GM18873 (cell line): Measurements from ENCODE around the gene FGFRL1.
"Not testable (repeated sequence)": the region's sequence is repeated elsewhere in the genome, so short reads cannot be mapped to it uniquely, and the experiment has no call there.

ENCODE experiments used
- ATAC-seq: cut with Tn5 transposase; IDR thresholded peaks from one replicate; pipeline ENCODE4 v1.9.1; 2021; ENCODE audit warnings: mild to moderate bottlenecking, moderate library complexity, moderate number of reproducible peaks; ENCODE audit not compliant: unreplicated experiment, low FRiP score

The FGFRL1 gene

GRCh38 chr4:992297-993110, 18.9 kb upstream of the FGFRL1 start:
- no peak for ATAC-seq

GRCh38 chr4:993111-994029, 18.1 kb upstream of the FGFRL1 start, which contains the start of gene SLC26A1:
Gene SLC26A1 (minus strand): TSS chr4:993404. CDS start chr4:991703, 1,701 bp downstream.
- ATAC-seq, result no peak

DNA sequence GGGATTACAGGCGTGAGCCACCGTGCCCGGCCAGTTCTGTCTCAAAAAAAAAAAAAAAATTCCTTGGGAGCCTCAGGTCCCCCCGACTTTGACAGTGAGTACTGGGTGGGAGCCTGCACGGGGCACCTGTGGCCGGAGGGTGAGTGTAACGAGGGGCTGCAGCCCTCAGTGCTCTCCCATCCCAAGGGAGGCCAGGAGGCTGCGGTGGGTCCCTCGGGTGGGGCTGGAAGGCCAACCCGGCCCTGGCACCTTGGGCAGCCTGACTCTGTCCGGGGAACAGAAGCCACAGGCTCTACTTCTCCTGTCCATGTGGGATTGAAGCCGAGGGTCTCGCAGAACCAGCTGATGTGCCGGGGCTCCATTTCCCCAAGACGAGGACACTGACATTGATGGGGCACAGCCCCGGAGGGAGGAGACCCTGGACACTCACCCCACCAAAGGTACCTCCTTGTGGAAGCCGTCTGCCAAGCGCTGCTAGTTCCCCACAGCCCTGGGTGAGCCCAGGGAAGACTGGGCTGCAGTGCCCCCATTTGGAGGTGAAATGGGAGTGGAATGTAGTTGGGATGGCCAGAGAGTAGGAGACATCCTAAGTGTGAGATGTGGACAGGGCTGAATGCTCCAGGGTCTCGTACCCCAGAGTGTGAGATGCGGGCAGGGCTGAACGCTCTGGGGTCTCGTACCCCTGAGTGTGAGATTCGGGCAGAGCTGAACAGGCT, 16.0 kb upstream of the FGFRL1 start:
- ATAC-seq, result no peak

DNA sequence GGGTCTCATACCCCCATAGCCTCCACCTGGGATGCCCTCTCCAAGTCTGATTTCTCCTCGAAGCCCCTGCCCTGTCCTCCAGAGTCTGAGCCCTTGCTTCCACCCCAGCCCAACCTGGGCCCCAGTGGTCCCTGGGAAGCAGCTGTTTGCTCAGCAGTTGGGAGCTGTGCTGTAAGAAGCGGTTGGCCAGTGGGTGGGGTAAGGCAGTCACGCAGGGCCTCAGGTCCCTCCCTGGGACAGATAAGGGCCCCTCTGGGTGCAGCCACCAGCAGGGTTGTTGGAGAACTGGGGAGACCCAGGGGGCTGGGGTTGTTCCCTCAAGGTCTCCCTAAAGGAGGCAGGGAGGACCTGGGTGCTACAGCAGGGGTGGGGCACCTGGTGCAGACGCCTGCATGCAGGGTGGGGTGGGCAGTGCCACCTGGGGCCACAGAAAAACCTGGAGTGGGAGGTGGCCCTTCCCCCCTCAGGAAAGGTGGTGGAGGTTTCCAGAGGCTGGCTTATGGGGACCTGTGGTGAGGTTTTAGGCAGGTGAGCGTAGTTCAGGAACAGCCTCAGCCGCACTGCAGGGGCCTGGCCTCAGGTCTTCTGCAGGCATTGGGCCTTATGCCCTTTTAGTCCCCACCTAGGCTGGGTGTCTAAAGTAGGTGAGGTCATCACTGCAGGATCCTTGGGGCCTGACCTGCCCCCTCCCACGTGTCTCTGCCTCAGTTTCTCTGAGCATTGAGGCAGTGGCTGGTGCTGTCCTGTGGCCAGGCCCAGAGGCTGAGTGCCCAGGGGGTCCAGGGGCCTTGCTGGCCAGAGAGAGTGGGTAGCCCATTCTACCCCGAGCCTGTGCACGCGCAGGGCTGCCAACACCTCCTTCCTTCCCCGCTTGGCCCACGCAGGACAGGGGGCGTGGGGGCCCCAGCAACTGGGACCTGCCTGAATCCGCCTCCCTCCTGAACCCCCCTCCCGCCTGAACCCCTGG, 15.1 kb upstream of the FGFRL1 start:
- no peak for ATAC-seq

DNA sequence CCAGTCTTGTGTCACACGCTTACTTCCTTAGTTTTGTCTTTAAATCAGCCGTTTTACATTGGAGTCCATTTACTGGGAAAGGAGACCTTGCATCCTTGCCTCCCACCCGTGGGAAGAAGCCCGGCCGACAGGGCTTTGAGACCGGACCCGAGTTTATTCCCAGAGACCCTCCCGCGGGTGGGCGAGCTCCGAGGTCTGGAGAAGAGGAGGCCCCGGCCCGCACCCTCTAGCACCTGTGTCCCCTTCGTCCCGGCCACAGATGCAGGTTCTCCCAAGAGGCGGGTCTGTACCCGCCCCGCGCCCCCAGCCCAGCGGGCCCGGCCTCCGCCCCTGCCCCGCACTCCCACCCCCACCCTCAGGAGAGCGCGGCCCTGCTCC, 14.4 kb upstream of the FGFRL1 start:
- ATAC-seq, result no peak

DNA sequence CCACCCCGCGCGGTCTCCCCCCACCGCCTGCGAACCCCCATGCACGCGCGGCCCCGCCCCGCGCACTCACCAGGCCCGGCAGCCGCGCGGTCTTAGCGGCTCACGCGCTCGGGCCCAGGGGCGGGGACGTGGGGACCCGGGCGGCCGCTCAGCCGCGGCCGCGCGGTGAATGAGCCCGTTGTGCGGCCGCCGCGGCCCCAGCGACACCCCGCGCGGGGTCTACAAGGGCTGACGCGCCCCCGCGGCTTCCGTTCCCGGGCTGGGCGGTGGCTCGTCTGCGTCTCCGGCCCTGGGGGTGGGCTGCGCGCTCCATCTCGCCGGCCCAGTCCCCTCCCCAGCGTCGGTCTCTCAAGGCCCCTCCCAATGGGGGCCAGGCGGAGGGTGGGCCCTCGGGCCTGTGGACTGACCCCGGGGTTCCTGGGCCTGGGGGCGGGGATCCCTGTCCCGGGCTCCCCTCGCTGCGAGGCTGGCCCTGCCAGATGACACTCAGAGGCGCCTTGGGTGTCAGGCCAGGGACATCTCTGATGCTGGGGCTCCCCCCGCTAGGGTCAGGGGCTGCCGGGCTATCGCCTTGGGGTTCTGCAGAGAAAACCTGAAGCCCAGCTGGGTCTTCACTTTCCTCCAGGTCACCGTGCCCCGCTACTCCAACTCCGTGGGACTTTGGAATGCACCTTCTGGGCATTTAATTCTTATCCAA, 13.9 kb upstream of the FGFRL1 start:
- ATAC-seq, result no peak

DNA sequence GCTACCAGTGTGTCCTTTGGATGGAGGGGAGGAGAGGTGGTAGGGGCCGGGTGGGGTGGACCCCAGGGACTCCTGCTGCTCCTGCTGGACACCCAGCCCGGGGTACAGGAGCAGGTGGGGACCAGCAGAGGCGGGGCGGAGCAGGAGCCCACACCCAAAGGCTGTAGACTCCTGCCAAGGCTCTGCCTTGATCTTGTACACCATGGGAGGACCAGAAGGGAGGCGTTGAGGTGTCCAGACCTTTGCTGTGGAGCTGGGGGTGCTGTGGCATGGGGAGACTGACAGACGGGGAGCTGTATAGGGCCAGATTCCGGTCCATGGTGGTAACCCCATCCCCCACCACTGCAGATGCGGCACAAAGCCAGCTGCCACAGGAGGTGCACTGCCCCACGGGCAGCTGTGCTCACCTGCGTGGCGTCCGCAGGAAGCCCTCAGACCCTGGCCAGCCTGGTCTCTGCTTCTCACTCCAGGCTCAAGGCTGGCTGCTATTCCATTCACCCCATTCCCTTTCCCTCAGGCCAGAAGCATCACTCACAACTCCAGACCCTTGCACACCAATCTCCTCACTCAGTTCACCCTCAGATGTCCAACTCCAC, 13.2 kb upstream of the FGFRL1 start:
- ATAC-seq, result no peak

GRCh38 chr4:999240-999863, 12.1 kb upstream of the FGFRL1 start:
- not testable (repeated sequence) for ATAC-seq

GRCh38 chr4:999882-1000425, 11.5 kb upstream of the FGFRL1 start:
- ATAC-seq, result no peak

GRCh38 chr4:1000686-1001260, 10.7 kb upstream of the FGFRL1 start:
- ATAC-seq, result no peak

- no peak for ATAC-seq
Measured at GRCh38 chr4:1001561-1002130, 9.8 kb upstream of the FGFRL1 start.

DNA sequence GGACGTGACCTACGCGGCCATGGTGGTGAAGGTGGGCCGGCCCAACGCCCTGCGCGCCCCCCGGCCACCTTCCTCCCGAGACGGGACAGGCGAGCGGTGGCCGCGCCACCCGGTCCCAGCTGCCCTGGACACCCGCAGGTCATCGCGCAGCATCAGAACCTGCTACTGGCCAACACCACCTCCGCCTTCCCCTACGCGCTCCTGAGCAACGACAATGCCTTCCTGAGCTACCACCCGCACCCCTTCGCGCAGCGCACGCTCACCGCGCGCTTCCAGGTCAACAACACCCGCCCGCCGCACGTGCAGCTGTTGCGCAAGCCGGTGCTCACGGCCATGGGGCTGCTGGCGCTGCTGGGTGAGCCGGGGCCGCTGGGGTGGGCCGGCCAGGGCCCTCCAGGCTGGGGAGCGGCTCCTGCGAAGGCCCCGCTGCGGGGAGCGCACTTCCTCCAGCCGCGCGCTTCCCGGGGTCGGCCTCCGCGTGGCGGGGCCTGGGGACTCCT, 9.2 kb upstream of the FGFRL1 start:
- no peak for ATAC-seq

GRCh38 chr4:1002631-1003251, 8.7 kb upstream of the FGFRL1 start:
- ATAC-seq, result no peak

DNA sequence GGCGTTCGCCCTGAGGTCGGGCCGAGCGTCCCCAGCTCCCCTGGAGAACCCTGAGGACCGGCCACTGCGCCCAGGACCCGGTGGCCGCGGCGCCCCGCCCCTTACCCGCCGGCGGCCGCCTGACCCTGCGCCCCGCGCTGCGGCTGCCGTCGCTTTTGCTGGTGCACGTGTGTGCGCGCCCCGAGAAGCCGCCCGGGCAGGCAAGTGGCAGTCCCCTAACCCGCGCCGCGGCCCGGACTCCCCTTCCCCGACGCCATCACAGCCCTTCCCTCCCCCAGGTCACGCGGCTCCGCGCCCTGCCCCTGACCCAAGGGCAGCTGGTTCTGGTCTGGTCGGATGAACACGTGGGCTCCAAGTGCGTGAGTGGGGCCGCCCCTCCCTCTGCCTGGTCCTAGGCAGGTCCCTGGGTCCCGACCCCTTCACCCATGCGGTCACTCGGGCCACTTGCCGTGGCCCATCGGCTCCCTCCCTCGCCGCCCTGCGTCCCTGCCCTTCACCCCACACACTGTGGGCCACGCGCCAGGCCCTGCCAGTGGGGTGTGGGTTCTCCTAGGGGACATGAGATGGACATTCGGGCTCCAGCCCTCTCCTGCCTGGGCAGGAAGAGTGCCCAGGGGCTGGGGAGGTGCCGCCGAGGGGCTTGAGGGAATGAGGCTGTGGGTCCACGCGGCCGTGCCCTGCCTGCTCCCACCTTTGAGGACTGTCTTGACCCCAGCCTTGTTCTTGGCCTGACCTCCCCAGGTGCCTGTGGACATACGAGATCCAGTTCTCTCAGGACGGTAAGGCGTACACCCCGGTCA, 8.0 kb upstream of the FGFRL1 start:
- no peak for ATAC-seq

- ATAC-seq, result no peak
Measured at GRCh38 chr4:1004071-1004418, 7.4 kb upstream of the FGFRL1 start.
